ENCODE data around the gene LEMD1. TPM values are rescaled to one million over a fixed set of nuclear protein-coding genes. Genes with fewer than 3 reads are reported as not detected.
"Not testable (repeated sequence)": the region's sequence is repeated elsewhere in the genome, so short reads cannot be mapped to it uniquely, and the experiment has no call there.

LEMD1 gene
- total and polyA plus RNA-seq, 5 experiments from 2014 or later = not detected

DNA sequence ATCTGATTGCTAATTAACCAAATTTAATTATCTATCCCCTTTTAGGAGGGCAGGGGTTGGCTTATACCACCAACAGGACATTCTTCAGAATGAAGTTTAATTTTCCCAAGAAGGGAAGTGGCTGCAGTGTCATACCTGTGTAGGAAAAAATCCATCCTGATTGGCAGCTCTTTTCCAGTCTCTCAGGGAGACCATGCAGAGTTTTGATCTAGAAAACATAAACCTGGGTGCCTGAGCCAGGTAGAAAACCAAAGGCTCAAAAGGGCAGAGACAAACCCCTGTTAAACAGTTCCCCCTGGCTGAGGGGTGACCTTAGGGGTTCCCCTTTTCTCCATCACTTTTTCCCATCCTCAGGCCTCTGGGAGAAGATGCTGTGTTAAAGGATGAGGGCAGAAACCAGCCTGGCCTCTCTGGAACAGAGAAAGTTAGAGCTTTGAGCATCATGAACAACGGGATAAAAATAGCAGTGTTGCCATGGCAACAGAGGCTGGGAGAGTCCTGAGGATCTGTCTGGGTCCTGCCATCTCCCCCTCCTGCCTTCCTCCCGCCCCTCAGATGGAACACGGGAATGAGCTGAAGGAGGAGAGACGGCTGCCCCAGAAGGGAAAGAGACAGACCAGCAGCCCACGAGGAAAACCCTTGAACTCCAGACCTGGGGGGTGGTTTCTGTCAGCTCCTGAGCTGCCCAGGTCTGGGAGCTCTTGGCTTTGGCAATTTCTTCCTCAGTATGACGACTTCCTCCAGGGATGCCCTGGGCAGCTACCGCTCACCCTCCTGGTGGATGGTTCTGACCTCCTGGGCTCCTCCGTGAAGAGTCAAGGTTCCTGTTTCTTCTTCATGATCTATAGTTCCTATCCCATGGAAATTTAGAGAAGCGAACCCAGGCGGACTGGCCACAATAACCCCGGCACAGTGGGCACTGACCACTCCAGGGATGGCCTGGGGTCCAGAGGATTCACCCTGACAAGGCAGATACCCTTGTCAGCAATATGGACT is 14.0 kb upstream of the LEMD1 start:
- Mint-ChIP-seq H3K9me3 (no peaks in the 10 kb centered on the region), H3K27ac (no peak overlapping the region), H3K4me3 (no peak overlapping the region), H3K36me3 (no peaks in the 10 kb centered on the region), H3K4me1 (peaks cover 9 to 42% (median 22%) of the 10 kb centered on the region in 4 donors), H3K27me3 (peaks cover 0 to 24% (median 12%) of the 10 kb centered on the region in 5 donors)
- POLR2A ChIA-PET = no interaction called here
- ATAC-seq (no peak), DNase-seq (no peak)

DNA sequence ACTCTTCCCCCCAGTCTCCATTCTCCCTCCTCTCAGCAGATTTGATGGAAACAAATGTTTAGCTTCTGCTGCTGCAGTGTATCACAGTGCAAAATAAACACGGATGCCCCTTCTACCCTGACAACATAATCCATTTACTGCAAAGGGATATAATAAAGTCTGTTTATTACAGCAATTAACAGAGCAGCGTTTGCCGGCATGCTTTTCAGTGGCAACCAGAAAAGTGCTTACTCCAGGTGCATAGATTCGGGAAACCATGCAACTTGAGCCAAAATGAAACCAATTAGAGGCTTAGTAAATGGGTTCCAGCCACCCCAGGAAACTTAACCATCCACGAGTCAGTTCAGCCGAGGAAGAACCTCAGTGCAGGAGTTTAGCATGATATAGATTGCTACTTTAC is 12.9 kb upstream of the LEMD1 start:
- H3K4me3 Mint-ChIP-seq = no peak overlapping the region
- H3K27ac Mint-ChIP-seq = peak overlapping the region in 1 of 10 donors; percentile 37
- H3K4me1 Mint-ChIP-seq = peaks cover 6 to 40% (median 17%) of the 10 kb centered on the region in 4 donors
- H3K9me3 Mint-ChIP-seq = no peaks in the 10 kb centered on the region
- ATAC-seq (no peak), DNase-seq (no peak)
- H3K27me3 Mint-ChIP-seq = peaks cover 0 to 24% (median 12%) of the 10 kb centered on the region in 5 donors
- POLR2A ChIA-PET = interaction anchor here (0.6 to 1.2 kb wide), 2 partner anchors 46 to 51 kb away, joined by 3 read pairs; no protein-coding TSS in a partner anchor
- H3K36me3 Mint-ChIP-seq = no peaks in the 10 kb centered on the region

DNA sequence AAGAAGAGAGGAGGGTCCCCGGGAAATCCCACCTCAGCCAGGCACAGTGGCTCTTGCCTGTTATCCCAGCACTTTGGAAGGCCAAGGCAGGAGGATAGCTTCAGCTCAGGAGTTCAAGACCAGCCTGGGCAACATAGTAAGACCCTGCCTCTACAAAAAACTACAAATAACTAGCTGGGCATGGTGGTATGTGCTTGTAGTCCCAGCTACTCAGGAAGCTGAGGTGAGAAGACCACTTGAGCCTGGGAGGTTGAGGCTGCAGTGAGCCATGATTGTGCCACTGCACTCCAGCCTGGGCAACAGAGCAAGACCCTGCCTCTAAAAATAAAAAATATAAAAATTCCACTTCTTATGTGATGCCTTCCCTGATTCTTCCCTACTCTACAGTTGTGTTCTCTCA is 10.8 kb upstream of the LEMD1 start:
- H3K9me3 Mint-ChIP-seq, H3K4me3 Mint-ChIP-seq, H3K36me3 Mint-ChIP-seq, DNase-seq, ATAC-seq, H3K27ac Mint-ChIP-seq: not testable (repeated sequence)
- Mint-ChIP-seq H3K27me3 (peaks cover 0 to 24% (median 12%) of the 10 kb centered on the region in 5 donors), H3K4me1 (peaks cover 4 to 32% (median 12%) of the 10 kb centered on the region in 4 donors)
- POLR2A ChIA-PET = interaction anchor here (0.7 kb wide), 1 partner anchor 16 kb away, joined by 3 read pairs; no protein-coding TSS in a partner anchor

DNA sequence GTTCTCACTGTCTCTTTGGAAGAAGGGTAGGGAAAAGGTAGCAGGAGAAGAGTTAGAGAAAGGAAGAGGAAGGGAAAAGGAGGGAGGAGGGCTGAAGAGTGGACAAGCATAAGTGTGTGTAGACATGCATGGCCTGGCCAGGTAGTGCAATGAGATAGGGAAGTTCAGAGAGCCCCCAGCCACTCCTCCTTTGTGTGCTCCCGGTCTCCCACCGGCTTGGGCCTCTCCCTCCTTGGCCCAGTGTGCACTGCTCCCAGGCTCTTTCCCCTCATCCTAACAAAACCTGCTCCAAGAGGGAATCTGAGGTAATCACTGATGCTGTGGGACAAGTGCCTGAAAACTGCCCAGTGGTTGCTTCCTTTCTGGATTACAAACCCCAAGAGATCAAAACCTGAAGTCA is 10.3 kb upstream of the LEMD1 start:
- no peaks in the 10 kb centered on the region for H3K9me3 Mint-ChIP-seq
- POLR2A ChIA-PET = no interaction called here
- H3K36me3 Mint-ChIP-seq = no peaks in the 10 kb centered on the region
- peak overlapping the region in 1 of 10 donors; percentile 21 for H3K4me3 Mint-ChIP-seq
- ATAC-seq (no peak), DNase-seq (no peak)
- peaks cover 0 to 24% (median 12%) of the 10 kb centered on the region in 5 donors for H3K27me3 Mint-ChIP-seq
- peaks cover 4 to 28% (median 11%) of the 10 kb centered on the region in 4 donors for H3K4me1 Mint-ChIP-seq
- H3K27ac Mint-ChIP-seq = no peak overlapping the region

DNA sequence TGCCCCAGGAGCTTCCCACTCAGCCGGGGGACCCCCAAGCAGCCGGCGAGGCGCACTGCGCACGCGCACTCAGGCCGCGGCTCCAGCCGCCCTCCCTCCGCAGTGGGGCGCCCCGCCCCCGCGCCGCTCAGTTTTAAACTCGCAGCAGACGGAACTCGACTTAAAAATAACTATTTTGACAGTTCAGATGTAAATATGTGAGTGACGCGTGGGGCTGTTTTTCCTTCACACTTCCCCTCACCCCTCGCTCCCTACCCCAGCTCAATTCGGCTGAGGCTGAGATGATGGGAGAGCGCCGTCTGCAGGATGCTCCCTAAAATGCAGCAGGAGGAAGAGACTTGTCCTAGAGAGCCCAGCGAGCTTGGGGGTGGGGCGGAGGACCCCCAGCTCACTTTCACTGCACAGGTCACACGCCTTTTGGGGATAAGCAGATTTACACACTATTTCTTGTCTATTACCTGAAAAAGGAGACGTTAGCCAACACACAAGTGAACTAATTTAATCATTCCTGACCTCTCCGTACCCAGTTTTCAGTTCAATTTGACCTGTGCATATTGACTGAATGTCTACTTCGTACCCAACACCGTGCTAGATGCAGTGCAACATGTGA is 8.9 kb upstream of the LEMD1 start:
- POLR2A ChIA-PET = interaction anchor here (1.1 to 1.5 kb wide), 2 partner anchors 11 to 54 kb away, joined by 3 read pairs; no protein-coding TSS in a partner anchor

DNA sequence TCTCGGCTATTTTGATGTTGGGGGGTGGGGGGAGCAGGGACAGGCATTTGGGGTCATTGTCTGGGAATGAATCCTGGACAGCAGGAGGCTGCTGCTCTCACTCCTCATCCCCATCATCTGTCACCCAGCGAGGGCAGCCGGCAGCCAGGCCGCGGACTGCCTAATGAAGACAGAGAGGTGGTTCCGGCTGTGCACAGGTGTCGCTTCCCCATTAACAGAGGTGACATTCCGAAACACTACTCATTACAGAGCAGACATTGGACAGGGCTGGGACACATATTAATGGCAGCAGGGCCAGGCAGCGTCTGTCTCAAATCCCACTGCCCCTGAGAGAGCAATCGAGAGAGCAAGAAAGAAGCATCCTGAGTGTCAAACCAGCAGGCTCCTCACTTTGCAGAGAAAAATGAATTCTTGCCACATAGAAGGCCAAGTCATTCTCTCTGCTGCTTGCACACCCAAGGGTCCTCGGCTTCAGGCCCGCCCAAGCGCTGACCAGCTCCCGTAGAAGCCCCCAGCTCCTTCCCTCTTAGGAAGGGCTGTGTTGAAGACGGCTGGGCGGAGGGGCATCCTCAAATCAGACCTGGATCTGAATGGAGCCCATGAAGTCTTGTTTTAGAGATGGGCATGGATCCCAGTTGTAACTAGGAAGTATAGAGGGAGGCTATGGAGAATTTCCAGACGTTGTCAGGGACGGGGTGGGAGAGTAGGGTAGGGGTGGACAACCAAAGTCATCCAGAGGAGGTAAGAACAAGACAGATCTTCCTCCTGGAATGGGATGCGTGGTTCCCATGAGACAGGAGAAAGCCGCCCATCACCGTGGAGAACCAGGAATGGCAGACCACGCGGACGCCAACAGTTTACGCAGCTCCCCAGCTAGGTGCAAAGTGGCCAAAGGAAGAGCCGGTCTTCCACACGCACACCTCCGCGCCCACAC is 8.2 kb upstream of the LEMD1 start:
- DNase-seq (no peak), ATAC-seq (no peak)
- H3K9me3 Mint-ChIP-seq = no peaks in the 10 kb centered on the region
- H3K36me3 Mint-ChIP-seq = no peaks in the 10 kb centered on the region
- peaks cover 6 to 19% (median 11%) of the 10 kb centered on the region in 4 donors for H3K4me1 Mint-ChIP-seq
- H3K4me3 Mint-ChIP-seq = peak overlapping the region; percentile 66 to 90 (median 82)
- peak overlapping the region in 5 of 10 donors; percentile 35 to 66 (median 43) for H3K27ac Mint-ChIP-seq
- POLR2A ChIA-PET = interaction anchor here (1.1 to 1.5 kb wide), 2 partner anchors 11 to 55 kb away, joined by 3 read pairs; no protein-coding TSS in a partner anchor
- H3K27me3 Mint-ChIP-seq = peaks cover 0 to 20% (median 9%) of the 10 kb centered on the region in 5 donors

More for the DNA sequence above, 8.9 kb upstream of the LEMD1 start:
- Mint-ChIP-seq H3K4me3 (peak overlapping the region; percentile 76 to 90 (median 87)), H3K36me3 (no peaks in the 10 kb centered on the region), H3K27me3 (peaks cover 0 to 24% (median 12%) of the 10 kb centered on the region in 5 donors), H3K27ac (peak overlapping the region; percentile 33 to 89 (median 62)), H3K4me1 (peaks cover 6 to 23% (median 11%) of the 10 kb centered on the region in 4 donors), H3K9me3 (no peaks in the 10 kb centered on the region)
- DNase-seq (peak; percentile 41 to 78 (median 61)), ATAC-seq (peak; percentile 84 to 87)

DNA sequence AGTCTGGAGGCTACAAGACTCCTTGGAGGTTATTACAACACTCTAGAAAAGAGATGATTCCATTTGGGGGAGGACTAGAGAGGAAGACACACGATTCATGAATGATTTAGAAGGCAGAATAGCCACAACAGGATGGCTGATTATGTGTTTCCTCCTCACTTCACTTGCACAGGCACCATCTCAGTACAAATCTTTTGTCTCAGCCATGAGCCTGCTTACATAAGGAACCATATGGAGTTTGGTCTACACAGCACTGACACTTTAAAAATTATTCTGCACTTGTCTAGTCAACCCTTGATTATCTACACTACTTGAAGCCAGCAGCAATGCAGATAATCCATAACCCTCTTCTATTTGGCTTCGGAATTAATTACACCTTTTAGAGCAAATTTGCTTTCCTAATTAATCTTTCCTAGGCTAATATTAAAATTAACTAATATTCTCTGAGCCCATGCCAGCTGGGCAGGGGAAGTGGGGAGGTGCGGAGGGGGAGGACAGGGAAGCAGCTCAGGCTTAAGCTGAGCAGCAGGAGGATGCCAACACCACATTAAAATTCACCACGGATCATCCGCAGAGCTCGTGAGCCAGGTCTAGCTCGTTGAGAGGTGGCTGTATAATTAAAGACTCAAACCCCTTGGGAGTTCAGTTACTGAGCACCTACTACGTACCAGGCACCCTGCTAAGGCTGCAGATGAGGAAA is 3.2 kb upstream of the LEMD1 start:
- POLR2A ChIA-PET = no interaction called here
- no peak for ATAC-seq

DNA sequence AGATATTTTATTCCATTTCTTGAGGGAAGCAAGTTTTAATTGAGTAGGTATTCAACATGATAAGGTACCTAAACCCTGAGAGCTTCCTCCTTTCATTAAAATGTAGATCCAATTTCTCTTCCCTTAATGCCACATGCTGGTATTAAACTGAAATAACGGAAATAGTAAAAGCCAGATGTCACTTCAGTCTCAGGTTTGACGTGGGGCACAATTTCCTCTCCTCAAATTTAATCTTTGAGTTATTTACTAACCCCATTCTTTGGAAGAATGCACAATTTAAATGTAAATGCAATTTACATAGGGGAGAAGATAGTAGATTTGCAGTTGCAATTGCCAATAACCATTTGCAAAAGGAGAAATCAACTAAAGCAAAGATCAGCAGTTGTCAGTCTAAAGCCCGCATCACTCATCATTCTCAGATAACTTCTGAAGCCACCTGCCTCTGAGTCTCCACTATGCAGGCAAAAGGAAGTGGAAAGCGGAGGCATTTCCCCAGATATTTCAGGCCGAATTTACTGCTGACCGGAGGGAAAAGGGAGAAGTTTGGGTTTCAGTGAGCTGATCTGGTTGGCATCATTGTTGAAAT is 2.1 kb upstream of the LEMD1 start:
- ATAC-seq = no peak
- H3K36me3 Mint-ChIP-seq = no peaks in the 10 kb centered on the region
- peaks cover 0 to 3% (median under 1%) of the 10 kb centered on the region in 4 donors for H3K4me1 Mint-ChIP-seq
- no peak overlapping the region for H3K4me3 Mint-ChIP-seq
- H3K27me3 Mint-ChIP-seq = peaks cover 2 to 25% (median 15%) of the 10 kb centered on the region in 5 donors
- peak overlapping the region in 1 of 10 donors; percentile 30 for H3K27ac Mint-ChIP-seq
- no peaks in the 10 kb centered on the region for H3K9me3 Mint-ChIP-seq
- POLR2A ChIA-PET = interaction anchor here (0.6 kb wide), 1 partner anchor 294 kb away, joined by 3 read pairs; no protein-coding TSS in a partner anchor
- DNase-seq = no peak

More for the DNA sequence above, 3.2 kb upstream of the LEMD1 start:
- H3K27me3 Mint-ChIP-seq = peaks cover 2 to 25% (median 15%) of the 10 kb centered on the region in 5 donors
- H3K4me3 Mint-ChIP-seq = no peak overlapping the region
- no peaks in the 10 kb centered on the region for H3K9me3 Mint-ChIP-seq
- H3K4me1 Mint-ChIP-seq = peaks cover 0 to 3% (median 2%) of the 10 kb centered on the region in 4 donors
- H3K36me3 Mint-ChIP-seq = no peaks in the 10 kb centered on the region
- DNase-seq = no peak
- no peak overlapping the region for H3K27ac Mint-ChIP-seq

DNA sequence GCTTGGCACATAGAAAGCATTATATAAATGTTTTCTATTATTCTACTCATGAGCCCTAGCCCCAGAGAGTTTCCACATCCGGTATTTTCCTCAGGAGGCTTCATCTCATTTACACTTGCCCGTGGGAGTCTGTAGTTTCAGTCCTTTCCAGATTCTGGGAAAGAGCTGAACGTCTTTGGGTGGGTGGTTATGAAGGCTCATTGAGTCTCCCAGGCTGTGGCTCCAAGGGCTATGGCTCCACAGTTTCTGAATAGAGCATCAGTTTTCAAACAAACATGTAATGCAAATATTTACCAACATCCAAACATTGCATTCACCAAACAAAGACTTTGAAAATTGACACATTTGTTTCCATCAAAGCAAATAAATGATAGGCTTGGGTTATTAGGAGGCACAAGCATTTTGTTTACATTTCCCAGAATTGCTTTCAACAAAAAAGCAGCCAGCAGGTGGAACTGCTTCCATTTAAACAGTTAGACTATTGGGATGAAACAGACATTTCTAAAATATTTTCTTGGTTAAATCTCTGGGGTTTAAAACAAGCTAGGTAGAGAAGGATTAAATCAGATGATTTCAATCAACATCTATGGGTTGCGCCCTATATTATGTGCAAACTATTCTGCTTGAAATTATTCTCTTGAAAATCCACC is 1.3 kb upstream of the LEMD1 start:
- Mint-ChIP-seq H3K9me3 (no peaks in the 10 kb centered on the region), H3K27ac (no peak overlapping the region), H3K27me3 (peaks cover 2 to 25% (median 15%) of the 10 kb centered on the region in 5 donors), H3K36me3 (no peaks in the 10 kb centered on the region), H3K4me1 (peaks cover 0 to 3% (median under 1%) of the 10 kb centered on the region in 4 donors), H3K4me3 (no peak overlapping the region)
- DNase-seq (no peak), ATAC-seq (no peak)
- POLR2A ChIA-PET = interaction anchor here (0.6 kb wide), 1 partner anchor 295 kb away, joined by 3 read pairs; no protein-coding TSS in a partner anchor

DNA sequence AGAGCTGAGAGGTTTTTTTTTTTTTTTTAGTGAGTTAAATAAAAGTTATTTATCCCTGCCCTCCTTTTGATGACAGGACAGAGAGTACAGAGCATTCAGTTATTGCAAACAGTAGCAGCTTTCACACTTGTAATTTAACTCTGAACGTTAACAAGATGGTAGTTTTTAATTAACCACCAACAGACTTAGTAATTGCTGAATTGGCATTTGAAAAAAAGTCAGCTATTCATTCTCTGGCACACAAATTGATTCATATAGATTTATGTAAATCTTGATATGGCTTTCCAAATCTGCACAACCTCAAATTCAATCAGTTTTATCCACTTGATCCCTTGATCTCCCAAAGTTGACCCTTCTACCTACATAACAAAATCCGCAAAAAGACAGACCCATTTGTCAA is 918 bp downstream of the LEMD1 start:
- Mint-ChIP-seq H3K36me3 (no peaks in the 10 kb centered on the region), H3K4me3 (no peak overlapping the region), H3K27ac (no peak overlapping the region), H3K27me3 (peaks cover 2 to 21% (median 13%) of the 10 kb centered on the region in 5 donors), H3K9me3 (no peaks in the 10 kb centered on the region), H3K4me1 (peaks cover 0 to 2% (median 0%) of the 10 kb centered on the region in 4 donors)
- POLR2A ChIA-PET = no interaction called here
- no peak for ATAC-seq
- no peak for DNase-seq
